Kidney (tissue), 14 donors: ENCODE results near the gene ZGPAT. TPM values are rescaled to one million over a fixed set of nuclear protein-coding genes. Genes with fewer than 3 reads are reported as not detected.

Source experiments
- DNase-seq, 5 donors: peaks; one replicate each; pipeline ENCODE4 v3.0.0-alpha.2; 2013 to 2020
- FAIRE-seq: peaks from 2 replicates; lab custom pipeline; 2012; peaks lifted over from hg19 to GRCh38; lab: Jason Lieb, UNC
- H3K27ac ChIP-seq, 2 donors: one replicate each; pipeline ENCODE4 v1.7.0; 2013; ENCODE audit warnings: low read depth in 2 of 2, low read length in 2 of 2, inconsistent platforms in 1 of 2
- H3K27me3 ChIP-seq: one replicate; pipeline ENCODE4 v1.7.1; 2013; ENCODE audit warnings: low read length, inconsistent platforms; ENCODE audit not compliant: control insufficient read depth, insufficient read depth
- H3K36me3 ChIP-seq, 3 donors: one replicate each; pipeline versions ENCODE4 v1.7.0 to v1.7.1; 2013; ENCODE audit warnings: low read length in 3 of 3, control low read depth in 1 of 3, inconsistent platforms in 1 of 3; ENCODE audit not compliant: insufficient read depth in 3 of 3, control insufficient read depth in 2 of 3
- H3K4me1 ChIP-seq, 3 donors: one replicate each; pipeline versions ENCODE4 v1.7.0 to v1.7.1; 2013; ENCODE audit warnings: low read length in 3 of 3, inconsistent platforms in 1 of 3, low read depth in 1 of 3; ENCODE audit not compliant: control insufficient read depth in 2 of 3, insufficient read depth in 2 of 3
- H3K4me3 ChIP-seq, 3 donors: one replicate each; pipeline versions ENCODE4 v1.7.0 to v1.8.1; 2013; ENCODE audit warnings: low read length in 3 of 3, control low read depth in 1 of 3, inconsistent platforms in 1 of 3
- H3K9ac ChIP-seq, 3 donors: one replicate each; pipeline versions ENCODE4 v1.7.0 to v1.7.1; 2013; ENCODE audit warnings: low read length in 3 of 3, control low read depth in 1 of 3, inconsistent platforms in 1 of 3
- H3K9me3 ChIP-seq, 3 donors: one replicate each; pipeline versions ENCODE4 v1.7.0 to v1.7.1; 2013; ENCODE audit warnings: low read length in 3 of 3, control low read depth in 1 of 3, inconsistent platforms in 1 of 3; ENCODE audit not compliant: control insufficient read depth in 2 of 3, insufficient read depth in 1 of 3
- intact Hi-C: fragments of 100-400 bp; cut with DNase I; formaldehyde crosslinking; loops from one replicate; pipeline ENCODE4 v1.11.1; 2022
- polyA plus RNA-seq: library from polyadenylated mRNA; stranded (reverse); fragments of 350-450 nt; fragmentation: Illumina TruSeq; extraction: RNeasy Lipid Tissue Mini Kit (QIAGEN cat#74804); gene quantifications from one replicate; pipeline ENCODE4 v1.2.3, GENCODE V29; 2014; ENCODE audit warnings: low read depth, low replicate concordance; ENCODE audit not compliant: insufficient read depth
- total RNA-seq: library from RNA; stranded (reverse); fragmentation: NEBNext Ultra II Directional; extraction: Animal tissue kit (Norgen Biotek cat#: 25700); gene quantifications from one replicate; pipeline ENCODE4 v1.2.1, GENCODE V29; 2021
- TF ChIP-seq, protein P1 (sequence below): IDR thresholded peaks from 3 replicates; pipeline ENCODE4 v1.5.1; 2012; ENCODE audit warnings: mild to moderate bottlenecking, moderate library complexity, borderline replicate concordance; ENCODE audit not compliant: insufficient read depth; ENCODE audit errors: extremely low read depth
- donor health status: control.
- donor health status: control.
- donor health status: control.
- donor health status: control.
- donor health status: control.
- donor health status: DM: yes; HTN: yes; CAD: no.
- donor health status: Normal renal cell carcinoma (clear cell type).

Gene ZGPAT
- total and polyA plus RNA-seq, 2 donors from 2014 or later, result 30.5 to 39.6 TPM

DNA sequence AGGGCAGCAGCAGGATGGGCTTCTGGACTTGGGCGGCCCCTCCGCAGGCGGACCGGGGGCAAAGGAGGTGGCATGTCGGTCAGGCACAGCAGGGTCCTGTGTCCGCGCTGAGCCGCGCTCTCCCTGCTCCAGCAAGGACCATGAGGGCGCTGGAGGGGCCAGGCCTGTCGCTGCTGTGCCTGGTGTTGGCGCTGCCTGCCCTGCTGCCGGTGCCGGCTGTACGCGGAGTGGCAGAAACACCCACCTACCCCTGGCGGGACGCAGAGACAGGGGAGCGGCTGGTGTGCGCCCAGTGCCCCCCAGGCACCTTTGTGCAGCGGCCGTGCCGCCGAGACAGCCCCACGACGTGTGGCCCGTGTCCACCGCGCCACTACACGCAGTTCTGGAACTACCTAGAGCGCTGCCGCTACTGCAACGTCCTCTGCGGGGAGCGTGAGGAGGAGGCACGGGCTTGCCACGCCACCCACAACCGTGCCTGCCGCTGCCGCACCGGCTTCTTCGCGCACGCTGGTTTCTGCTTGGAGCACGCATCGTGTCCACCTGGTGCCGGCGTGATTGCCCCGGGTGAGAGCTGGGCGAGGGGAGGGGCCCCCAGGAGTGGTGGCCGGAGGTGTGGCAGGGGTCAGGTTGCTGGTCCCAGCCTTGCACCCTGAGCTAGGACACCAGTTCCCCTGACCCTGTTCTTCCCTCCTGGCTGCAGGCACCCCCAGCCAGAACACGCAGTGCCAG lies 11.0 kb upstream of the ZGPAT start, which contains the start of gene TNFRSF6B:
Gene TNFRSF6B, plus strand, starts transcription at position 25 of the 729 bp plus-strand sequence. Its CDS starts 116 bp downstream, at position 141.
- H3K36me3 ChIP-seq, result no peaks in the 10 kb centered on the region
- peaks cover 0 to 14% (median 0%) of the 10 kb centered on the region in 3 donors for H3K4me1 ChIP-seq
- peak within 1 kb of the TSS in 1 of 3 donors; percentile 32 for H3K4me3 ChIP-seq
- DNase-seq (peak in 2 of 5 donors; percentile 86 to 87), FAIRE-seq (no peak)
- H3K9ac ChIP-seq, result no peak within 1 kb of the TSS
- H3K27me3 ChIP-seq, result no peaks in the 10 kb centered on the region
- H3K9me3 ChIP-seq, result no peaks in the 10 kb centered on the region
- intact Hi-C loops, result no loop called here
- TF ChIP-seq, protein P1, sequence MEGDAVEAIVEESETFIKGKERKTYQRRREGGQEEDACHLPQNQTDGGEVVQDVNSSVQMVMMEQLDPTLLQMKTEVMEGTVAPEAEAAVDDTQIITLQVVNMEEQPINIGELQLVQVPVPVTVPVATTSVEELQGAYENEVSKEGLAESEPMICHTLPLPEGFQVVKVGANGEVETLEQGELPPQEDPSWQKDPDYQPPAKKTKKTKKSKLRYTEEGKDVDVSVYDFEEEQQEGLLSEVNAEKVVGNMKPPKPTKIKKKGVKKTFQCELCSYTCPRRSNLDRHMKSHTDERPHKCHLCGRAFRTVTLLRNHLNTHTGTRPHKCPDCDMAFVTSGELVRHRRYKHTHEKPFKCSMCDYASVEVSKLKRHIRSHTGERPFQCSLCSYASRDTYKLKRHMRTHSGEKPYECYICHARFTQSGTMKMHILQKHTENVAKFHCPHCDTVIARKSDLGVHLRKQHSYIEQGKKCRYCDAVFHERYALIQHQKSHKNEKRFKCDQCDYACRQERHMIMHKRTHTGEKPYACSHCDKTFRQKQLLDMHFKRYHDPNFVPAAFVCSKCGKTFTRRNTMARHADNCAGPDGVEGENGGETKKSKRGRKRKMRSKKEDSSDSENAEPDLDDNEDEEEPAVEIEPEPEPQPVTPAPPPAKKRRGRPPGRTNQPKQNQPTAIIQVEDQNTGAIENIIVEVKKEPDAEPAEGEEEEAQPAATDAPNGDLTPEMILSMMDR, result no peak
- no peak within 1 kb of the TSS for H3K27ac ChIP-seq

DNA sequence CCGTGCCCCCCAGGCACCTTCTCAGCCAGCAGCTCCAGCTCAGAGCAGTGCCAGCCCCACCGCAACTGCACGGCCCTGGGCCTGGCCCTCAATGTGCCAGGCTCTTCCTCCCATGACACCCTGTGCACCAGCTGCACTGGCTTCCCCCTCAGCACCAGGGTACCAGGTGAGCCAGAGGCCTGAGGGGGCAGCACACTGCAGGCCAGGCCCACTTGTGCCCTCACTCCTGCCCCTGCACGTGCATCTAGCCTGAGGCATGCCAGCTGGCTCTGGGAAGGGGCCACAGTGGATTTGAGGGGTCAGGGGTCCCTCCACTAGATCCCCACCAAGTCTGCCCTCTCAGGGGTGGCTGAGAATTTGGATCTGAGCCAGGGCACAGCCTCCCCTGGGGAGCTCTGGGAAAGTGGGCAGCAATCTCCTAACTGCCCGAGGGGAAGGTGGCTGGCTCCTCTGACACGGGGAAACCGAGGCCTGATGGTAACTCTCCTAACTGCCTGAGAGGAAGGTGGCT lies 10.4 kb upstream of the ZGPAT start:
- no peaks in the 10 kb centered on the region for H3K9me3 ChIP-seq
- TF ChIP-seq, protein P1, result no peak
- no peak overlapping the region for H3K27ac ChIP-seq
- H3K9ac ChIP-seq, result no peak overlapping the region
- FAIRE-seq (no peak), DNase-seq (peak in 2 of 5 donors; percentile 66 to 78)
- H3K4me1 ChIP-seq, result peaks cover 0 to 14% (median 0%) of the 10 kb centered on the region in 3 donors
- no peaks in the 10 kb centered on the region for H3K27me3 ChIP-seq
- peak overlapping the region in 1 of 3 donors; percentile 32 for H3K4me3 ChIP-seq
- H3K36me3 ChIP-seq, result no peaks in the 10 kb centered on the region
- intact Hi-C loops, result no loop called here

DNA sequence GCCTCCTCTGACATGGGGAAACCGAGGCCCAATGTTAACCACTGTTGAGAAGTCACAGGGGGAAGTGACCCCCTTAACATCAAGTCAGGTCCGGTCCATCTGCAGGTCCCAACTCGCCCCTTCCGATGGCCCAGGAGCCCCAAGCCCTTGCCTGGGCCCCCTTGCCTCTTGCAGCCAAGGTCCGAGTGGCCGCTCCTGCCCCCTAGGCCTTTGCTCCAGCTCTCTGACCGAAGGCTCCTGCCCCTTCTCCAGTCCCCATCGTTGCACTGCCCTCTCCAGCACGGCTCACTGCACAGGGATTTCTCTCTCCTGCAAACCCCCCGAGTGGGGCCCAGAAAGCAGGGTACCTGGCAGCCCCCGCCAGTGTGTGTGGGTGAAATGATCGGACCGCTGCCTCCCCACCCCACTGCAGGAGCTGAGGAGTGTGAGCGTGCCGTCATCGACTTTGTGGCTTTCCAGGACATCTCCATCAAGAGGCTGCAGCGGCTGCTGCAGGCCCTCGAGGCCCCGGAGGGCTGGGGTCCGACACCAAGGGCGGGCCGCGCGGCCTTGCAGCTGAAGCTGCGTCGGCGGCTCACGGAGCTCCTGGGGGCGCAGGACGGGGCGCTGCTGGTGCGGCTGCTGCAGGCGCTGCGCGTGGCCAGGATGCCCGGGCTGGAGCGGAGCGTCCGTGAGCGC lies 9.8 kb upstream of the ZGPAT start:
- no peaks in the 10 kb centered on the region for H3K27me3 ChIP-seq
- peaks cover 0 to 14% (median 0%) of the 10 kb centered on the region in 3 donors for H3K4me1 ChIP-seq
- H3K36me3 ChIP-seq, result peaks cover 0 to 2% (median 0%) of the 10 kb centered on the region in 3 donors
- DNase-seq (peak in 2 of 5 donors; percentile 50 to 72), FAIRE-seq (no peak)
- TF ChIP-seq, protein P1, result no peak
- H3K9me3 ChIP-seq, result no peaks in the 10 kb centered on the region
- no peak overlapping the region for H3K9ac ChIP-seq
- H3K4me3 ChIP-seq, result no peak overlapping the region
- intact Hi-C loops, result no loop called here
- no peak overlapping the region for H3K27ac ChIP-seq
